Fibroblast of skin of back (primary cell): ENCODE results near the gene EHBP1.
"Not testable (repeated sequence)": the region's sequence is repeated elsewhere in the genome, so short reads cannot be mapped to it uniquely, and the experiment has no call there.

ENCODE experiments used
- DNase-seq: peaks from one replicate; pipeline ENCODE4 v3.0.0-alpha.2; 2013

EHBP1 gene

GRCh38 chr2:63053889-63054602 is 348.5 kb downstream of the EHBP1 start:
- DNase-seq: no peak

- DNase-seq: no peak
These were observed 349.3 kb downstream of the EHBP1 start for GRCh38 chr2:63054841-63055225.

GRCh38 chr2:63055226-63056106 is 350.0 kb downstream of the EHBP1 start:
- DNase-seq: no peak

- no peak for DNase-seq
These were observed 350.9 kb downstream of the EHBP1 start for GRCh38 chr2:63056107-63057050.

- DNase-seq: no peak
These were observed 352.0 kb downstream of the EHBP1 start for GRCh38 chr2:63057249-63058143.

GRCh38 chr2:63058144-63058920 is 352.8 kb downstream of the EHBP1 start:
- DNase-seq: no peak

GRCh38 chr2:63058921-63059792 is 353.6 kb downstream of the EHBP1 start:
- no peak for DNase-seq

- DNase-seq: no peak
These were observed 354.4 kb downstream of the EHBP1 start for GRCh38 chr2:63059793-63060471.

- no peak for DNase-seq
These were observed 355.0 kb downstream of the EHBP1 start for GRCh38 chr2:63060472-63060991.

- DNase-seq: no peak
These were observed 358.7 kb downstream of the EHBP1 start for GRCh38 chr2:63064197-63064596.

- DNase-seq: no peak
These were observed 359.1 kb downstream of the EHBP1 start for GRCh38 chr2:63064661-63065060.

- no peak for DNase-seq
These were observed 360.8 kb downstream of the EHBP1 start for GRCh38 chr2:63066265-63066664.

- DNase-seq: no peak
These were observed 361.3 kb downstream of the EHBP1 start for GRCh38 chr2:63066838-63067237.

GRCh38 chr2:63071664-63072063 is 366.2 kb downstream of the EHBP1 start:
- no peak for DNase-seq

- DNase-seq: no peak
These were observed 368.5 kb downstream of the EHBP1 start for GRCh38 chr2:63073994-63074393.

- not testable (repeated sequence) for DNase-seq
These were observed 368.9 kb downstream of the EHBP1 start for GRCh38 chr2:63074399-63074798.

- no peak for DNase-seq
These were observed 373.5 kb downstream of the EHBP1 start for GRCh38 chr2:63078852-63079606.

GRCh38 chr2:63081404-63081803 is 375.9 kb downstream of the EHBP1 start:
- no peak for DNase-seq
